HUDEP-2 (cell line): Measurements from ENCODE around the gene PLCB3.

ENCODE experiments used
- DNase-seq, 76 experiments: peaks; one replicate each; lab custom pipeline; 2025; ENCODE audit not compliant: unreplicated experiment in 76 of 76; lab: John Stamatoyannopoulos, UW

Gene PLCB3

GRCh38 chr11:64284048-64284961 lies 33.0 kb downstream of the PLCB3 start, which contains the start of gene BAD:
Gene BAD (minus strand): TSS chr11:64284665. CDS start chr11:64284368, 297 bp downstream.
- DNase-seq: peak in 73 of 76 experiments; percentile 33 to 95 (median 88)

GRCh38 chr11:64284962-64285884 lies 33.9 kb downstream of the PLCB3 start, which contains the start of gene GPR137:
Gene GPR137 (plus strand): TSS chr11:64285848. CDS start chr11:64286525, 677 bp downstream.
- peak in 68 of 76 experiments; percentile 26 to 96 (median 75) for DNase-seq

- DNase-seq: peak in 57 of 76 experiments; percentile 5 to 73 (median 43)
Measured at GRCh38 chr11:64285885-64286800, 34.8 kb downstream of the PLCB3 start.

- DNase-seq: no peak
Measured at GRCh38 chr11:64286801-64287159, 35.5 kb downstream of the PLCB3 start.

- no peak for DNase-seq
Measured at GRCh38 chr11:64287676-64288352, 36.5 kb downstream of the PLCB3 start.

- DNase-seq: no peak
Measured at GRCh38 chr11:64288353-64288750, 37.0 kb downstream of the PLCB3 start.

GRCh38 chr11:64289002-64289564 lies 37.8 kb downstream of the PLCB3 start:
- no peak for DNase-seq

- DNase-seq: no peak
Measured at GRCh38 chr11:64290352-64291261, 39.3 kb downstream of the PLCB3 start.

GRCh38 chr11:64291262-64291751 lies 40.0 kb downstream of the PLCB3 start, which contains the start of gene KCNK4:
Gene KCNK4 (plus strand): TSS chr11:64291302. CDS start chr11:64293019, 1,717 bp downstream.
- no peak for DNase-seq

GRCh38 chr11:64291752-64292459 lies 40.6 kb downstream of the PLCB3 start:
- DNase-seq: no peak

- DNase-seq: no peak
Measured at GRCh38 chr11:64292460-64293254, 41.3 kb downstream of the PLCB3 start.

- no peak for DNase-seq
Measured at GRCh38 chr11:64294774-64295173, 43.4 kb downstream of the PLCB3 start.

GRCh38 chr11:64295760-64296159 lies 44.4 kb downstream of the PLCB3 start:
- DNase-seq: no peak

GRCh38 chr11:64296236-64296635 lies 44.9 kb downstream of the PLCB3 start:
- DNase-seq: no peak

GRCh38 chr11:64296830-64297698 lies 45.7 kb downstream of the PLCB3 start:
- no peak for DNase-seq
